ENCODE results near the gene ULK3. TPM values are rescaled to one million over a fixed set of nuclear protein-coding genes. Genes with fewer than 3 reads are reported as not detected.

Gene ULK3
- total and polyA plus RNA-seq, 11 donors: 22.6 to 39.3 (median 29.3) TPM

DNA sequence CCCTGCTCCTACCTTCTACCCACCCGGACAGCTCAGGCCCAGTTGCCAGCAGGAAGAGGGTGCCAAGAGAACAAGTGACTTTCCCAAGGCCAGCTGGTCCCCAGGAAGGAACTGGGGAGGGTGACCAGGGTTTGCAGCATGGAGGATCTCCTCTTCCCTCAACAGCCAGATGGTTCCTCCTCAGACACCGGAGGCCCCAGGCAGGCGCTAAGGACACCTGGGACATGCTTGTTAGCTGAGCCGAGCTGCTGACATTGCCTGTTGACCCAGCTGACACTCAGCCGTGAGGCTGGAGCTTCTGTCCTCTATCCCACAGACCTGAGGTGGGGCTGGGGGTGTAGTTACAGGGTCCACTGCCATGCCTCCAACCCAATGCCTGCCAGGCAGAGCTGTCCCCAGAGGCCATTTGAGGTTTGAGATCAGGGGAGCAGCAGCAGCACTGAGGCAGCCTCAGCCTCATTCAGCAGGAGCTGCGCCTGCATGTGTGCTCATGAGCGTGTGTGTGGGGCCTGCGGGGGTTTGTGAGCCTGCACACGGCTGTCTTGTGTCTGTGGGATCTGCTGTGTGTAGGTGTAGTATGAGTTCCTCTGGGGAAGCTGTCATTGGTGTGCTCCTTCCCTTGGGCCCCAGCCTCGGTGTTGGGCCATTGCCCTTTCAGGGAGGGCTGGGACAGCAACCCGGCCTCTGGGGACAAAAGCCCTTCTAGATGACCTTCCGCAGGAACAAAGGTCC is 9.4 kb downstream of the ULK3 start:
- no peaks in the 10 kb centered on the region for H3K9me3 ChIP-seq
- H3K27ac ChIP-seq: no peak overlapping the region
- TF ChIP-seq POLR2A (IDR thresholded peaks at IDR 0.05) (no peak), CTCF (IDR thresholded peaks at IDR 0.05) (no peak)
- H3K4me3 ChIP-seq: no peak overlapping the region
- H3K36me3 ChIP-seq: peaks cover 0 to 26% (median 4%) of the 10 kb centered on the region in 9 donors
- H3K4me1 ChIP-seq: peaks cover 0 to 14% (median 6%) of the 10 kb centered on the region in 12 donors
- DNase-seq (no peak), ATAC-seq (no peak)
- intact Hi-C loops (cut with DNase I): loop anchor here in 2 of 10 donors (2.0 to 5.0 kb wide), 2 partner anchors 61 kb away; no protein-coding TSS in a partner anchor
- peaks cover 0 to 5% (median 0%) of the 10 kb centered on the region in 9 donors for H3K27me3 ChIP-seq
- WGBS, 4 donors: 74 to 85% (median 78%) methylated on average over 3 to 12 of the region's 12 CpGs

GRCh38 chr15:74832826-74833225 is 10.1 kb downstream of the ULK3 start:
- TF ChIP-seq CTCF (IDR thresholded peaks at IDR 0.05) (no peak), POLR2A (IDR thresholded peaks at IDR 0.05) (no peak)
- Histone ChIP-seq H3K36me3 (peaks cover 0 to 19% (median 4%) of the 10 kb centered on the region in 9 donors), H3K9me3 (no peaks in the 10 kb centered on the region), H3K27ac (no peak overlapping the region), H3K4me1 (peaks cover 0 to 14% (median 6%) of the 10 kb centered on the region in 12 donors), H3K4me3 (no peak overlapping the region), H3K27me3 (peaks cover 0 to 11% (median 3%) of the 10 kb centered on the region in 9 donors)
- intact Hi-C loops (cut with DNase I): loop anchor here in 1 of 10 donors (5.0 kb wide), 1 partner anchor 61 kb away; no protein-coding TSS in a partner anchor
- WGBS, 4 donors: 73 to 85% (median 79%) methylated on average over 4 of the region's 4 CpGs
- no peak for DNase-seq
- ATAC-seq: no peak

GRCh38 chr15:74831813-74832495 is 11.0 kb downstream of the ULK3 start:
- Histone ChIP-seq H3K9me3 (no peaks in the 10 kb centered on the region), H3K36me3 (peaks cover 0 to 14% (median 3%) of the 10 kb centered on the region in 9 donors), H3K27ac (peak overlapping the region in 7 of 12 donors; percentile 17 to 78 (median 57)), H3K27me3 (peaks cover 0 to 20% (median 11%) of the 10 kb centered on the region in 9 donors), H3K4me1 (peaks cover 0 to 14% (median 6%) of the 10 kb centered on the region in 12 donors), H3K4me3 (no peak overlapping the region)
- intact Hi-C loops (cut with DNase I): loop anchor here in 1 of 10 donors (5.0 kb wide), 1 partner anchor 60 kb away; no protein-coding TSS in a partner anchor
- WGBS, 4 donors: 61 to 71% (median 65%) methylated on average over 10 to 15 of the region's 15 CpGs
- TF ChIP-seq POLR2A (IDR thresholded peaks at IDR 0.05) (no peak), CTCF (IDR thresholded peaks at IDR 0.05) (no peak)
- peak in 2 of 4 donors; percentile 3 to 15 for ATAC-seq
- DNase-seq: no peak

- Histone ChIP-seq H3K27me3 (peaks cover 0 to 25% (median 16%) of the 10 kb centered on the region in 9 donors), H3K36me3 (peaks cover 0 to 6% (median 0%) of the 10 kb centered on the region in 9 donors), H3K4me3 (no peak overlapping the region), H3K27ac (peak overlapping the region in 8 of 12 donors; percentile 17 to 78 (median 58)), H3K9me3 (no peaks in the 10 kb centered on the region), H3K4me1 (peaks cover 0 to 20% (median 6%) of the 10 kb centered on the region in 12 donors)
- intact Hi-C loops (cut with DNase I): loop anchor here in 1 of 10 donors (5.0 kb wide), 1 partner anchor 59 kb away; no protein-coding TSS in a partner anchor
- peak in 4 of 5 donors; percentile 44 to 80 (median 68) for DNase-seq
- ATAC-seq: peak; percentile 78 to 89 (median 80)
- WGBS, 4 donors: 42 to 63% (median 56%) methylated on average over 5 of the region's 5 CpGs
- no peak for TF ChIP-seq POLR2A (IDR thresholded peaks at IDR 0.05)
- TF ChIP-seq CTCF (IDR thresholded peaks at IDR 0.05): no peak
Observed at GRCh38 chr15:74830868-74831267, 12.1 kb downstream of the ULK3 start.

All from heart left ventricle (tissue), 16 donors.